ENCODE results near the gene DLGAP4.
A peak's percentile ranks its signal among the peaks of the same experiment; 100 is the strongest.
"Not testable (repeated sequence)": the region's sequence is repeated elsewhere in the genome, so short reads cannot be mapped to it uniquely, and the experiment has no call there.

DLGAP4 gene

GRCh38 chr20:36543184-36544133, 237.3 kb downstream of the DLGAP4 start:
- DNase-seq = no peak

GRCh38 chr20:36544134-36545018, 238.2 kb downstream of the DLGAP4 start:
- peak; percentile 87 for DNase-seq

DNA sequence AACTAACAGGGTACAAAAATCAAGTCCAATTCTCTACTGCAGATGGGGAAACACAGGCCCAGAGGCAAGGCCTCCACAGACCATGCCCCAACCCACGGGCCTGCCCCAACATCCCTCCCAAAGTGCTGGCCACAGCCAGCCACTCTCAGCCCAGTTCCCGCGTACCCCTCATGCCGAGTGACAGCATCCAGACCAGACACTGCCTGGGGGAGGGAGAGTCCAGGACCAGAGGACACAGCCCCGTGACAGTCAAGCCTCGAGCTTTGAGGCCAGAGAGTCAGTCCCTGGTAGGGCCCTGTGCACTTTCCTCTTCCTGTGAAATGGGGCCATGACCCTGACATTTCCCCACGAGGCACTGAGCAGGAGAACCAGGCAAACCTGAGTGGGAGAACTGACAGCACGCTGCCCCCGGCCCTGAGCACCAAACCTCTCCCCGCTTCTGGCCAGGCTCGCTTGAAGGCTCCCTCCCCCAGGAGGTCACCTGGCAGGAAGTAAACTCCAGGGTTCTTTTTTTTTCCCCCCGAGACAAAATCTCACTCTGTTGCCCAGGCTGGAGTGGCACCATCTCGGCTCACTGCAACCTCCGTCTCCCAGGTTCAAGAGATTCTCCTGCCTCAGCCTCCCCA, 240.1 kb downstream of the DLGAP4 start:
- no peak for DNase-seq

DNA sequence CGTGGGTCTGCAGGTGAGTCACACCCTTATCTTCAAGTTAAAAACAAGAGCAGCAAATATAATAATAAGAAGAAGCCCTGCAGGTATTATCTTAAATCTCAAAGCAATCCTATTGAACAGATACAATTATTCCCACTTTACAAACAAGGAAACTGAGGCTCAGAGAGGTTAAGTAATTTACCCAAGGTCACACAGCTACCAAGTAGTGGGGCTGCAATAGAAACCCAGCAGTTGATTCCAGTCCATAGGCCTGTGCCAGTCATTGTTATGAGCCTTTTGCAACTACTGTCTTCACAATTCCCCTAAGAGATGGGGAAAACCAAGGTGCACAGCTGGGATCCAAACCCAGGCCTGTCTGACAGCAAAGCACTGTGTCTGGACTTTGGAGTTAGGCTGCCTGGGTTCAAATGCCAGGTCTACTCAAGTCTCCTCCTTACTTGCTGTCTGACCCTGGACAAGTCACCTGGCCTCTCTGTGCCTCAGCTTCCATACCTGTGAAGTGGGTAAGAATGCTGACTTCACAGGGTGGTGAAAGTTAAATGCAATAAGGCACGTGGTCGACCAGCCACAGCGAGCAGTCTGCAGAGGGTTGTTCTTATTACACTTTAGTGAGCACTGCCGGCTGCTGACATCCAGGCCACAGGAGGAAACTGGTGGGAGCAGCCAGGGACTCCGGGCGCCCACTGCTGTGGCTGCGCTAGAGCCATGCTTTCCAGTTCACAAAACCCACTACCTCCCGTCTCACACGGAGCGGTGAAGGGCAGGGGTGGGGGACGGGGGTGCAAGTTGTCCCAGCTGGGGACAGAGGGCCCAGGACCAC, 241.3 kb downstream of the DLGAP4 start:
- DNase-seq = no peak

- DNase-seq = no peak
These were observed 241.8 kb downstream of the DLGAP4 start for GRCh38 chr20:36548006-36548315.

- DNase-seq = no peak
These were observed 242.8 kb downstream of the DLGAP4 start for GRCh38 chr20:36548704-36549627.

- DNase-seq = no peak
These were observed 243.4 kb downstream of the DLGAP4 start for GRCh38 chr20:36549628-36549941.

GRCh38 chr20:36549942-36550789, 244.0 kb downstream of the DLGAP4 start:
- no peak for DNase-seq

DNA sequence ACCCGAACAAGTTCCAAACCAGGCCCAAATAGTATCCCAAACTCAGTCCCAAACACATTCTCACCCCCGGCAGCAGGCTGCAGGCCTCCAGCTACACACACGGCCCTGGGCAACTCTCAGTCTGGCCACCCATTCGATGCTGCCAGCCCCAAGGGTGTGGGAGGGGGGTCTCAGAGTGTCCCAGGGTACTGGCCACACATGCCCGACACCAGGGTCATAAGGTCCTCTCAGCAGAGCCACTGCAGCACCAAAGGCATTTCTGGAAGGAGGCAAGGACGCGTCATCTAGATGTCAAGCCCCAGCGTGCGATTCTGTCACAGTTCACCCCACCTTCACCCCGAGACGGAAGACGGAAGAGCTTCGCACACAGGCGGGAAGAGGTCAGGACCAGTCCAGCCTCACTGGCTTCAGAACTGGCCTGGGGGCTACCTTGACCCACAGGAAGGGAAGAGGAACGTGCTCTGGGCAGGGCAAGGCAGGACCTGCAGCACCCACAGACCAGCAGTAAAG, 244.7 kb downstream of the DLGAP4 start:
- no peak for DNase-seq

GRCh38 chr20:36555248-36555647, 249.1 kb downstream of the DLGAP4 start:
- DNase-seq = no peak

- no peak for DNase-seq
These were observed 256.6 kb downstream of the DLGAP4 start for GRCh38 chr20:36562724-36563123.

GRCh38 chr20:36563374-36563773, 257.2 kb downstream of the DLGAP4 start:
- no peak for DNase-seq

GRCh38 chr20:36564078-36564725, 258.1 kb downstream of the DLGAP4 start:
- not testable (repeated sequence) for DNase-seq

- DNase-seq = not testable (repeated sequence)
These were observed 258.6 kb downstream of the DLGAP4 start for GRCh38 chr20:36564726-36565121.

DNA sequence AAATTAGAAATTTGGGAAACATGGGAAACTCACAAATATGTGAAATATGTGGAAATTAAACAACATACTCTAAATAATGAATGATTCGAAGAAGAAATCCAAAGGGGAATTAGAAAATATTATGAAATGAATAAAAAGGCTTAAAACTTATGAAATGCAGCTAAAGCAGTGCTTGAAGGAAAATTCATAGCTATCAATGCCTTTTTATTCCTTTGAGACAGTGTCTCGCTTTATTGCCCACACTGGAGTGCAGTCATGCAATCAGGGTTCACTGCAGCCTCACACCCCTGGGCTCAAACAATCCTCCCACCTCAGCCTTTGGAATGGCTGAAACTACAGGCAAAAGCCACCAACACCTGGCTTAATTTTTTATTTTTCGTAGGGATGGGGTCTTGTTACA, 259.4 kb downstream of the DLGAP4 start:
- no peak for DNase-seq

DNA sequence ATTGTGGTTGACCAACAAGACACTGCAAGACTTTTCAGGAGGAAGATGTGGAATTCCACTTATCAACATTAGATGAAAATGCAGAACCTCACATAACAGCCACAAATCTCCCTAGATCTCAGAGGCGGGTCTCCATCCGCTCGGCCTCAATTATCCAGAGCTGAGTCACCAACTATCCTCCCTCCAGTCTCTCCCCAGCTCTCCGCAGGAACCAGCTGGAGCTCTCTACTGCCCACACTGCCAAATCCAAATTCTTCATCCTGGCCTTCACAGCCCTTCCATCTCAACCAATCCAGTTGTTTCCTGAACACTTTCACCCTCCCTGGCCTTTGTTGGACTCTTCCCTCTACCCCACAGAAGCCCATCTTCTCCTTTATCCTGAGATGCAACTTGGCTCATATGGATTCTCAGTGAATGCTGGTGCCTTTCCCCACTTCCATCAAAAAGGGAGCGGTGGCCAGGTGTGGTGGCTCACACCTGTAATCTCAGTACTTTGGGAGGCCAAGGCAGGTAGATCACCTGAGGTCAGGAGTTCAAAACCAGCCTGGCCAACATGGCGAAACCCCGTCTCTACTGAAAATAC, 263.8 kb downstream of the DLGAP4 start:
- peak; percentile 83 for DNase-seq

DNA sequence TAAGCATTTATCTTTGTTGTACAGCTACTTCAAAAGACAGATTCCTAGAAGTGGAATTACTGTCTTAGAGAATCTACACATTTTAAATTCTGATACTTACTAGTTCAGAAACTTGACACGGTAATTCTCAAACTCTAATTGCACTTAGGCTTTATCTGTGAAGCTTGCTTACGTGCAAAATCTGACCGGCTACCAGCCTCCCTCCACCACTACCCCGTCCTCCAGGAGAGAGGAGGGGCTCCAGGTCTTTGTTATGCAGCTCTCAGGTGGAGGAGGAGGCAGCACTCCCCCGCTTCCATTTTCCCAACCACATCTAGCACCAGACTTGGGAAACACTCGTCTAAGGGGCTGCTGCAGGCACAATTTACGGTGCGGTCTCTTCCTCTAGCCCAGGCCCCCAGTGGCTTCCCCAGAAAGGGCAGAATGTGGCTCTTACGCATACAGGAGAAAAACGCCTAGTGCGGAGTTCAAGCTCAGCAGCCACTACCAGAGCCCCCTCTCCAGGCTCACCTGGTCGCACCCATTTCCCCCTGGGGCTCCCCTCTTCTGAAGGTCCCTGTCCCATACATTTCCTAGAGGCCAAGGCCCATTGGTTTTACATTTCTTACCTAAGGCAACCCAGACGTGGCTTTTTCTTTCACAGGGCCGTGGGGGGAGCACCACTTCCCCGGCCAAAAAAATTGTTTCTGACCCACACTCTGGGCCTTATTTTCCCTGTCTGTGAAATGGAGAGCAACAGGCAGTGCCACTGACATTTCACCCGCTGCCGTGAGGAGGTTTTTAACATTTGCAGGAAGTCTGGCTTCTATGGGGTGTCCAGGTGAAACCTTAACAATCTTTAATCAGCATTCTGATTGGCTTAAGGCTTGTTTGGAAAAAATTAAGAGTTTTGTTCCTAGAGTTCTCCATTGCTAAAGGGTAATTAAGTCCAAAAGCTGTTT, 265.7 kb downstream of the DLGAP4 start:
- no peak for DNase-seq

DNA sequence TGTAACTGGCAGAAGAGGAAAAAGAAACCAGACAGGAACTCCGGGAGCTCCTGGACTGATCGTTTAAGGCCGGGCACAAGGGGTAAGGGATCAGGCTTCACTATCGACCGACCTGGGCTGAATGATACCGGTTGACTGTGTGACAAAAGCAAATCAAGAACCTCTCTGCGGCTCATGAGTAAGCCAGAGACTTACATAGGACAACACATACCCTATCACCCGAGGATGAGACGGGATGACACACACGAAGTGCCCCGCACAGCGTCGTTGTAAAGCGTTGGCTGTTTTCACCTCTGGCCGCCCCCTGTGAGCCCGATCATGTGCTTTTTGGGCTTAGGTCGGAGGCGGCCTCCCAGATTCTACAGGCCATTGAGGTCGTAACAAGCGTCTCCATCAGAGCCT, 266.6 kb downstream of the DLGAP4 start:
- DNase-seq = no peak

Measured in NCI-H226 (cell line).